Epidermal melanocyte (primary cell): Measurements from ENCODE around the gene DDHD1.
A peak's percentile ranks its signal among the peaks of the same experiment; 100 is the strongest.

ENCODE experiments used
- DNase-seq: peaks from one replicate; pipeline ENCODE4 v3.0.0; 2011; ENCODE audit warnings: low spot score; ENCODE audit not compliant: insufficient read length

DDHD1 gene

GRCh38 chr14:53035336-53036210, 117.5 kb downstream of the DDHD1 start:
- no peak for DNase-seq

GRCh38 chr14:53034688-53035230, 118.4 kb downstream of the DDHD1 start:
- no peak for DNase-seq

- DNase-seq: no peak
Observed at GRCh38 chr14:53034036-53034435, 119.1 kb downstream of the DDHD1 start.

DNA sequence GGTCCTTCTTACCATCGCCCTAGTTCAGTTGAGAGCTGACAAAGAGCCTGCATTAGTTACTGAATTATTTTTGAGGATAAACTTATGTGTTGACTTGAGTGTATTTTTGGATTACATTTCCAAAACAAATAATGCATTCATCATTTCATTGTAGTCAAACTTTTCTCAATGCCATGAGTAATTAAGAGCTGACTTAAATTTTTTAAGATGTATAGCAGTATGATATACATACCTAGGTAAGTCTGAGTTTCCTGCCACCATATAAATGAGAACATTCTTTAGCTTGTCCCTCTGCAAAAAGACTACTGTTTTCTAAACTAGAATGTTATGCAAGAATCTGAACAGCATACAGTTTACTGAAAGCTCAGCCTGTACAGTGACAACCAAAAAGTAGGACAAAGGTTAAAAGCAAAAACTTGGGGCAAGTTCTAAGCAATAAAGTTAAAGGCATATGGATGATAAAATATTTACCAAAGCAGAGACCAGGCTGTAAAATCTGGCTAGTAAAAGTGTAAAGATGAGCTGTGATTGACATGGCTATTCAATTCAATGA, 120.2 kb downstream of the DDHD1 start:
- no peak for DNase-seq

DNA sequence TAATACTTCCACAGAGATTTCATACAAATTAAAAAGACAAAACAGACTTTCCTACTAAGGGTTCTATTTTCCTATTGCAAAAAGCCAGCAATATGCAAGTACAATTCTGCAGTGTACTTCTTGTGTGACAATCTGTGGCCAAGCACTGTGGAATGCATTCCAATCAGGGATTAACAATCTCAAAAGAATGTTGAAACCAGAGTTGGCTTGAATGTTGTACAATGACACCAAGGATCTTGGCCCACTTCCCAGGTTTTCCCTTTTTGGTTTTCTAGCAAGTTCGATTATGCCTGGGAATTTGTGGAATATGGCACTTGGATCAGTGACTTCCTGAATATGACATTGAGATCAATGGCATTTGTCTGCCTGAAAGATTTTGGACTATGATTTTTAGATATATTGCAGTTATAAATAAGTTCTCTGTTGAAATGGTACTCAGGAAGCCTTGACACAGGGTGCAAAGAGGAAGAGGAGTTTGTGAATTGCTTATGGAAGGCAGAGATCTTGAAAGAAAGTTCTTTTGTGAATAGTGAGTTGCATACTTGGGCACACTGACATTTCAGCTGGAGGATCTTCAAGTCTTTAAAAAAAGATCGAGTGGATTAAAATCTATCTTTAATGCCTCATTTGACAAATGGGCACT, 120.8 kb downstream of the DDHD1 start:
- peak; percentile 39 for DNase-seq

- no peak for DNase-seq
Observed at GRCh38 chr14:53027562-53027961, 125.6 kb downstream of the DDHD1 start.

DNA sequence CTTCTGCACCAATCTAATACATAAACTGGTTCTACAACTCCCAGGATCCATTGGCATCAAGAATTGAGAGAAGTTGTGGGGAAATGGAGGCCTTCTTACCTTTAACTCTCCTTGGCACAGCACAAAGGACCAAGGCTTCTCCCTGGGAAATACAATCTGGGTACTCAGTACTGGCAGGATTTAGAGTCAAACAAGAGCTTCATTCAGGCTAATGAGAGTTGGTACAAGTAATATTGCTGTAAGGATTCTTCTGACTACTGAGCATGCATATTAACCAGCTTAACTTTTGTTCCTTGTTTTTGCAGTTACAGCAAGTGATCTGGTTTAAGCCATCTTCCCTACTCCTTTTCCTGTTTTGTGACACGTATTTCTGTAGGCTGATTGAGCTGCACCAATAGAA, 126.1 kb downstream of the DDHD1 start:
- no peak for DNase-seq

GRCh38 chr14:53023325-53023724, 129.8 kb downstream of the DDHD1 start:
- no peak for DNase-seq

DNA sequence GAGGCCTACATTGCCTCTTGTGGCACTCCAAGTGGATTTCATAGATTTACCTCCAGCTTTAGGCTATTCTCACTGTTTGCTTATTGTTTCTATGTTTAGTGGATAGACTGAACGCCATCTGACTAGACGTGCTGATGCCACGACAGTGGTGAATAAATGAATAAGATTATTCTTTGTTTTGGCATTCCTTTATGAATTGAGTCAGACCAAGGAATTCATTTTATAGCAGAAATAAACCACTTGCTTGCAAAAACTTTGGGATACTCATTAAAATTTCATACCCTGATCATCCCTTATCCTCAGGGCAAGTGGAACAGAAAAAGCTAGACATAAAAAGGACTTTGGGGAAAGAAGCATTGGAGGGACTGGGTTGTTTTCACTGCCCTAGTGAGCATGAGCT, 130.5 kb downstream of the DDHD1 start:
- no peak for DNase-seq

- no peak for DNase-seq
Observed at GRCh38 chr14:53020193-53020932, 132.8 kb downstream of the DDHD1 start.

DNA sequence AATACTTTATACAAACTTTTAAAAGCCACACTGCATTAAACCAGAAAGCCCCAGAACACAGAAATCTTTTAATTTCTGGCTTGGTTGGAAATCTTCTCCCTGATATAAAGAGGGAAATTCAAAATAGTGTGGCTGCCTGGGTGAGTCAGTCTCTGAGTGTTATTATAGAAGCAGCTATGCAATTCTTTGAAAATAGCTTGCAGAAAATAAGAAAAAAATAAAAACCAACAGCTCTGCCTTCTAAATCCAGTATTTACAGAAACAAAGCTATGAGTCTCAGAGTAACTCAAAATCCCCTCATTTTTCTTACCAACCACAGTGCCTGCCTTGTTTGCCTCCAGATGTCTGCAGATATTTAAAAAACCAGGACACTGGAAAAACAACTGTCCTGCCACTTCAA, 133.7 kb downstream of the DDHD1 start:
- DNase-seq: no peak

DNA sequence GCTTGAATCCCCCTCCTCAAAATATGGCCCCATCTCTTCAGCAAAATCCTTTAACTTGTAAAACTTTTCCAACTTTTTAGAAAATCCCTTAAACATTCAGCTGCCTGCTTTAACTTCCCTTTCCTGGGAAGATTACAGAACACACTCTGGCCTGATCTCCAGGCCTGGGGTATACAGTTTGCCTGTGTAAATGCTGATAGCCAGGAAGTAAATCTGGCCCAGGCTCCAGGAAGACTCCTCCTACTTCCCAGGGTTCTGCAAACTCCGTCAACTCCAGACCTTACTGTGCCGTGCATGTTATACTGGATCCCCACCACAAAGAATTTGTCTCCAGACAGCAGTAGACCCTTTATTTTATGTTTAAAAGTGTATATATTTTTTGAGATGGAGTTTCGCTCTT, 135.3 kb downstream of the DDHD1 start:
- DNase-seq: no peak

GRCh38 chr14:53016919-53017318, 136.2 kb downstream of the DDHD1 start:
- no peak for DNase-seq

- no peak for DNase-seq
Observed at GRCh38 chr14:53016491-53016890, 136.6 kb downstream of the DDHD1 start.

DNA sequence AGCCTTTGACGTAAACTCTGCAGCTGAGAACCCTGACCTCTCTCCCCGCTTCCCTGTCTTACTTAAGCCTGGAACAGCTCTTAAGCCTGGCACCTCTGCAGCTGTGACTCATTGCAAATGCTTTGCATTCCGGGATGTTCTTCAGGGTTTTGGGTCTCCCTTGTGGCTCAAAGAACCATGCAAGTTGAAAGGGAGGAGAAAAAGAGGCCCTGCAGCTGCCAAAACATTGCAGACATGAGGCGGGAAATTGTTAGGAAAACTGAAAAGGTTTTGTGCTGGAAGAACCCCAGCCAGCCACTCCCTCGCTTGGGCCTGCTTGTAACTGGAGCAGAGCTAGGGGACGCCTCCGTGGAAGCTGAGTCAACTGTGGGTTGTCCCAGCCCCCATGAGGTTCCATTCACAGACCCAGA, 142.1 kb downstream of the DDHD1 start:
- peak; percentile 68 for DNase-seq

GRCh38 chr14:53010193-53011040, 142.7 kb downstream of the DDHD1 start:
- DNase-seq: no peak

DNA sequence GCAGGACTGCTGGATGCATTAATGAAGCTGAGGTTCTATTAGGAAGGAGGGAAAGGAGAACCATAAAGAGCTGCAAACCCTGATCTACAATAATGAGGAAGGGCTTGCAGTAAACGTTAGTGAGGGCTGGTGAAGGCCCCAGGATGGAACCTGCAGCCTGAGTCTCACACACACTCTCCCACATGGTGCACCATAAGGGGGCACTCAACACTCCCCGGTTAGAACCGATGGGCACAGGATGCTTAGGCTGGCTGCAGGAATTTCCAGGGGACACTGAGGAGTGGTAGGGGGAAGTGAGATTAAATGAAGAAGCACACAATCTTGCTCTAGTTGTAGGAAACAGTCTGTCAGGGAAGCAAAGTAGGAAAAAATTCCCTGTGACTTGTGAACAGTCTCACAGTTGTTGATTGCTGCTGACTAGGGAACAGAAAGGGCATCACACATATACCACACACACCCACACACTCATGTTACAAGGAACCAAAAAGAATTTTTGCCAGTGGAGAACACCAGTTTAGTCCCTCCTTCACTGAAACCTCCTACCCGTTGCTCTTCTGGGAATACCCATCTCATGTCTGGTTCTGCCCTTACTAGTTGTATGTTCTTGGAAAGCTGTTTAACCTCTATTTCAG, 146.1 kb downstream of the DDHD1 start:
- DNase-seq: no peak

DNA sequence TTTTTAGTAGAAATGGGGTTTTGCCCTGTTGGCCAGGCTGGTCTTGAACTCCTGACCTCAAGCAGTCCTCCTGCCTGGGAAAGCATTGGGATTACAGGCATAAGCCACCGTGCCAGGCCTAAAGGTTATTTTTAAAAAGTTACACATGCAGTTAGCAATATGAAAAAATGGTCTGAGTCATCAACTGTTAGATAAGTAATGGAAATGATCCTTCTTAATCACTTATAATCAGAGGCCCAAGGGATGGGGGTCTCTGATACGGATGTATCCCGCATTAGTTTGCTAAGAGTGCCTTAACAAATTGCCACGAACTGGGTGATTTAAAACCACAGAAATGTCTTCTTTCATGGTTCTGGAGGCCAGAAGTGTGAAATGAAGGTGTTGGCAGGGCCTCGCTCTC, 148.1 kb downstream of the DDHD1 start:
- DNase-seq: no peak

DNA sequence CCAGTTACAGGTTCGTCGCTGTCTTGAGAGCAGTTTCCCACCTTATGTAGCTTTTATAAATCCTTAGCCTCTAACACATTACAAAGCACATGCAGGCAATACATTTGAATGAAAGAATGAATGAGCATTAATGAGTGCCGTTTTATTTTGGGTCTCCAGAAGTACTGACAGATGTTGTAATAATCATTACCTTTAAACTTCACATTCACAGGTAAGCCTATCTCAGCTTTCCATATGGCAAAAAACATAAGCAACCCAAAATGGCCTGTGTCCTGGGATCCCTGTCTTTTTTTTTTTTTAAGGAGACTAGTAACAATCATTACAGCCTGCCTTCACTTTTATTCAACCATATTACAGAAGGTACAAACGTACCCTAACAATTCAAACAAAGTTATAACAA, 149.3 kb downstream of the DDHD1 start:
- DNase-seq: no peak

DNA sequence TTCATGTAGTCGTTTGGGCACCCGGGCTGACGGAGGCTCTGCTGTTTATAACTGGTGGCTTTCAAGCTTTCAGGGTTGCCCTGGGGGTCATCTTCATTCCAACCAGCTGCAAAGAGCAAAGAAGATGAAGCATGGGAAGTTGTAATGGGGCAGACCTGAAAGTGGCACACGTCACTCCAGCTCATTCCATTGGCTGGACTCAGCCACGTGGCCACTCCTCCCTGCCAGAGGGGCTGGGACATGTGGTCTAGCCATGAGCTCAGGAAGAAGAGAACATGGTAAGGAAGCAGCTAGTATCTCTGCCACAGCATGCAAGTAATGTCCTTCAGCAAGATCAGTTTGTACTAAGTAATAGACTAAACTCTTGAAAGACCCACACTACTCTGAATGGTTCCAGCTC, 150.5 kb downstream of the DDHD1 start:
- no peak for DNase-seq
